BE2C (cell line): ENCODE results near the gene ATP6V0A1.
"Not testable (repeated sequence)": the region's sequence is repeated elsewhere in the genome, so short reads cannot be mapped to it uniquely, and the experiment has no call there.

Experiments
- DNase-seq: peaks from one replicate; pipeline ENCODE4 v3.0.0-alpha.2; 2020
- H3K27me3 ChIP-seq: fragments of 250-450 bp; sonication (Bioruptor Pico); 2 replicates; pipeline ENCODE4 v1.5.1; 2020; ENCODE audit warnings: mild to moderate bottlenecking
- H3K36me3 ChIP-seq: fragments of 250-450 bp; sonication (Bioruptor Pico); 2 replicates; pipeline ENCODE4 v1.5.1; 2020; ENCODE audit warnings: mild to moderate bottlenecking
- H3K4me1 ChIP-seq: fragments of 250-450 bp; sonication (Bioruptor Pico); 2 replicates; pipeline ENCODE4 v1.5.1; 2020
- H3K4me3 ChIP-seq: 2 replicates; pipeline ENCODE4 v1.5.1; 2011; ENCODE audit warnings: low read depth, low read length
- H3K9me3 ChIP-seq: fragments of 250-450 bp; sonication (Bioruptor Pico); 2 replicates; pipeline ENCODE4 v1.5.1; 2020
- CTCF ChIP-seq: IDR thresholded peaks from 2 replicates; pipeline ENCODE4 v1.5.1; 2012; ENCODE audit warnings: mild to moderate bottlenecking, low read depth, low read length

The ATP6V0A1 gene

DNA sequence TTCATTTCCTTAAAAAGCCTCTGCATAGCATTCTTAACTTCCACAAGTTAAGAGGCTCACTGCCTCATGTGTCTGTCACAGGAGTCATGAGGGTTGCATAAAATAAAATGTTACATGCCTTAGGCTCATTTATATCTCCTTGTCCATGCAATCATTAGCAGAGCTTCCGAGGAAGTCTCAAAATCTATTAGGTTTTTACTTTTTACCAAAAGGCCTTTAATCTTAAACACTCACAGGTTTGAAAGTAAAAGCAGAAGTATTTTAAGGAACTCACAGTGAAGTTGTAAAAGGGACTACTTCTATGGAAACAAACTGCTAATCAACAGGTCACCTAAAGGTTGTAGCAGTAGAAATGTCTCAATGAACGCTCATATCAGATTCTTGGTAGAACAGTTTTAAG lies 5.2 kb upstream of the ATP6V0A1 start:
- H3K27me3 ChIP-seq = no peaks in the 10 kb centered on the region
- no peaks in the 10 kb centered on the region for H3K4me1 ChIP-seq
- no peak for DNase-seq
- H3K9me3 ChIP-seq = no peaks in the 10 kb centered on the region
- H3K4me3 ChIP-seq = no peak overlapping the region
- no peaks in the 10 kb centered on the region for H3K36me3 ChIP-seq
- TF ChIP-seq CTCF = no peak

DNA sequence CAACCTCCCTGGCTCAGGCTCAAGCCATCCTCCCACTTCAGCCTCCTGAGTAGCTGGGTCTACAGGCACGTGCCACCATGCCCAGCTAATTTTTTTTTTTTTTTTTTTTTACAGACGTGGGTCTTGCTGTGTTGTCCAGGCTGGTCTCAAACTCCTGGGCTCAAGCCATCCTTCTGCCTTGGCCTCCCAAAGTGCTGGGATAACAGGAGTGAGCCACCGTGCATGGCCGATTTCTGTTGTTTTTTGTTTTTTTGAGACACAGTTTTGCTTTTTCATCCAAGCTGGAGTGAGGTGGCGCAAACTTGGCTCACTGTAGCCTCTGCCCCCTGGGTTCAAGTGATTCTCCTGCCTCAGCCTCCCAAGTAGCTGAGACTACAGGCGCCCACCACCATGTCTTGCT lies 3.7 kb upstream of the ATP6V0A1 start:
- not testable (repeated sequence) for H3K27me3 ChIP-seq, DNase-seq, H3K4me1 ChIP-seq, H3K36me3 ChIP-seq, H3K4me3 ChIP-seq, H3K9me3 ChIP-seq

GRCh38 chr17:42456223-42457106 lies 2.2 kb upstream of the ATP6V0A1 start:
- Histone ChIP-seq H3K27me3 (no peaks in the 10 kb centered on the region), H3K4me1 (no peaks in the 10 kb centered on the region; the same call in 1 of the 2 replicates), H3K36me3 (peaks cover 12% of the 10 kb centered on the region), H3K9me3 (no peaks in the 10 kb centered on the region), H3K4me3 (no peak overlapping the region)
- no peak for DNase-seq
- TF ChIP-seq CTCF = no peak

GRCh38 chr17:42457107-42457792 lies 1.4 kb upstream of the ATP6V0A1 start:
- Histone ChIP-seq H3K36me3 (peaks cover 16% of the 10 kb centered on the region), H3K4me3 (no peak overlapping the region), H3K9me3 (no peaks in the 10 kb centered on the region), H3K27me3 (no peaks in the 10 kb centered on the region), H3K4me1 (no peaks in the 10 kb centered on the region; the same call in 1 of the 2 replicates)
- no peak for TF ChIP-seq CTCF
- no peak for DNase-seq

- TF ChIP-seq CTCF = peak; percentile 56
- DNase-seq = peak; percentile 51
- H3K4me3 ChIP-seq = peak overlapping the region; percentile 80
- no peaks in the 10 kb centered on the region; the same call in 1 of the 2 replicates for H3K4me1 ChIP-seq
- H3K9me3 ChIP-seq = no peaks in the 10 kb centered on the region
- H3K36me3 ChIP-seq = peaks cover 28% of the 10 kb centered on the region
- no peaks in the 10 kb centered on the region for H3K27me3 ChIP-seq
Measured at GRCh38 chr17:42459256-42459800, 650 bp downstream of the ATP6V0A1 start.

GRCh38 chr17:42459801-42460281 lies 1.2 kb downstream of the ATP6V0A1 start:
- DNase-seq = no peak
- Histone ChIP-seq H3K4me1 (no peaks in the 10 kb centered on the region; the same call in 1 of the 2 replicates), H3K27me3 (no peaks in the 10 kb centered on the region), H3K36me3 (peaks cover 28% of the 10 kb centered on the region), H3K9me3 (no peaks in the 10 kb centered on the region), H3K4me3 (peak overlapping the region; percentile 80)
- no peak for TF ChIP-seq CTCF
